NCI-H526 treated with DMSO at 0.1 percent for 48 hours (cell line): ENCODE data around the gene TEX26.
"Not testable (repeated sequence)": the region's sequence is repeated elsewhere in the genome, so short reads cannot be mapped to it uniquely, and the experiment has no call there.

Experiments used
- DNase-seq: peaks from one replicate; lab custom pipeline; 2025; lab: John Stamatoyannopoulos, UW

The TEX26 gene

DNA sequence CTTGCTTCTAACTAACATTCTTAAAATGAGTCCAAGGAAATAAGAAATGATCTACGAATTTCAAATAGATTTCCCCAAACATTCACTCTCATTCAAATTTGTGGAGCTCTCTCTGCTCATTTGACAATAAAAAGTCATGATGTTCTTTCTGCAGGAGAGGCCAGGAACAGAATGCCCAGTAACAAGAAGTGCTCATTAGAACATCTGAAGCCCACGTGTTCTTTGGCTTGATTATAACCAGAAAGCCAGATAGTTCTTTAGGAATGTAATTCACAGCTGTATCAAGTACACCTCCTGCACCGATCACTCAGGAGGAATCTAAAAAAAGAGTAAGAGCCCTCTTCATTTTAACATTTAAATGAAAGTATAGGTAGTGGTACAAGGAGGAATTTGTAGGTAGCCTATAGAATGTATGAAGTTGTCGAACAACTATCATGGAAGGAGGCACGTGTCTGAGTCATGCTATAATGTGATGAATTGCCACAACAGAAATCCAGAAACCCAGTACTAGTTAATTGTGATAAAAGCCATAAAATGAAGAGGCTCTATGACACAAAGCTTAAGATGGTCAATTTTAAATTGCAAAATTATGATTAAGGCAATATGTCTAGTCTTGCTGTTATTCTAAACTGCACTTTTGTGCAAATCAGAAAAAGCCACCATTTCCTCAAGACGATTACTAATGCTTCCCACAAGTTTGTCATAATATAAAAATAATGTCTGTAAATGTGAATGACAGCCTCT lies 13.6 kb upstream of the TEX26 start:
- no peak for DNase-seq

DNA sequence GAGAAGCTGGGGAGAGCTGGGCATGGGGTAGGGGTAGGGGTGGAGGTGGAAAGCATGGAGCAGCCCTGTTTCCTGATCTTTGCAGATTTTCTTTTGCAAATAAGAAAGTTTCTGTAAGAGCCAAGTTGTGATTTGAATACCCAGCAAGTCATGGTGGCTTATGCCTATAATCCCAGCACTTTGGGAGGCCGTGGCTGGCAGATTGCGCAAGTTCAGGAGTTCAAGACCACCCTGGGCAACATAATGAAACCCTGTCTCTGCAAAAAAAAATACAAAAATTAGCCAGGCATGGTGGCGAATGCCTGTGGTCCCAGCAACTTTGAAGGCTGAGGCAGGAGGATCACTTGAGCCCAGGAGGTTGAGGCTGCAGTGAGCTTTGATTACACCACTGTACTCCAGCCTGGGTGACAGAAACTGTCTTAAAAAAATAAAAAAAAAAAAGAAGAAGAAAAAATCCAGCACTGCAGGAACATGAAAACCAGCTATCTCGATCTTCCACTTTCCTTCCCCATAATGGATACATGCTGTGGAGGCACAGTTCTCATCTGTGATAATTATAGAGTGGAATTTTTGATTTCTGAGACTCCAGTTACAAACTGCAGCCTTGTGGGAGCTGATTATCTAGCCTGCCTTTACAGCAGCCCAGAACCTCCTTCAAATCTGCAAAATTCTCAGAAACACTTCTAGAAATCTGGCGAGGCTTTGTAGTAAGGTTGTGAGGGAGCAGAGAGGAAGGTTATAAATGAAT lies 12.1 kb upstream of the TEX26 start:
- no peak for DNase-seq

DNA sequence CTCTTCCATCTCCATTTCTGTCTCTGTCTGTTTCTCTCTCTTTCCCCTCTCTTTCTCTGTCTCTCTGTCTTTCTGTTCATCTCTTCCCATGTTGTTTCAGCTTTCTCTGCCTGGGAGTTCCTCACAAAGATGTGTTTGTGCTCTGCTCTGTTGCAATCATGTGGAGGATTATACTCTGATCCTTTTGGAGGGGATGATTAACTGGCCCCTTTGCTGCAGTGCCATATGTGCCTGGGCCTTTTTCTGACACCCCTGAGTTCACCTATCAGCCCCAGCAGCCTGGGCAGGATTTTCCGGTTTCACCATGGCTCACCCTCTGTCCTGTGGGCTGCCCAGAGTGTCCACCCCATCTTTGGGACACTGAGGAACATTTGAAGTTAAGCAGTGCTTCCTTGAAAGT lies 9.0 kb upstream of the TEX26 start:
- DNase-seq = no peak

DNA sequence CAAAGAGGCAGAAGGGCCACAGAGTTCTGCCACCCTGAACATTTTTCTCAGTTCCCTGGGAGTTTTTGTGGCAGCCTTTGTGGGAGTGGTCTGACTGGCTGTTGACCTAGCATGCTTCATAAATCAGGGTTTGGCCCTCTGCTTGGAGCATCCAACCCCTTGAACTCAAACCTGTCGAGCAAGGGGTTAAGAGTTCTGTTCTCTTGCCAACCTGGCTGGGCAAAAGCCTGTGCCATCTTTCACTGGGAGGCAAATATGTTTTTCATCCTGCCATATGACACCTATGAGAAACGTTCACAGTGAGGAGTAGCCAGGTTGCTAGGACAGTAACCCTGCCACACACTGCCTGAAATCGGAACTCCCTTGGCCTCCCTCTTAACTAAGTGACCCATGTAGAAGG lies 7.7 kb upstream of the TEX26 start:
- DNase-seq = no peak

DNA sequence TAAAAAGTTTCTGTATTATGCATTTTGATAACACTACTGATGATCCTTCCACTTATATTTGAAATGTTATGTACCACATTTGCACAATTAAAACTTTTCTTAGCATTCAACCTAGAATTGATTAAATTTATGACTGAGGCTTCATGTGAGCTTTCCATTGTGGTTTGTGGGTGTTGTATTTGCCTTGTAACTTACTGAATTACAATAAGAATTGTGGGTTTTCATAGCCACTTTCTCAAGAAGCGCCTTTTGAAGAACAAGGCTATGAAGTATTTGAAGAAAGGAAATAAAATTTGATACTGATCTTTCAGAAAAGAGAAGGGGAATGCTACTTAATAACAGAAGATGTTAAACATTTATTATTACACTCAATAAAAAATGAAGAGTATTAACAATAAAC lies 7.0 kb upstream of the TEX26 start:
- DNase-seq = no peak

DNA sequence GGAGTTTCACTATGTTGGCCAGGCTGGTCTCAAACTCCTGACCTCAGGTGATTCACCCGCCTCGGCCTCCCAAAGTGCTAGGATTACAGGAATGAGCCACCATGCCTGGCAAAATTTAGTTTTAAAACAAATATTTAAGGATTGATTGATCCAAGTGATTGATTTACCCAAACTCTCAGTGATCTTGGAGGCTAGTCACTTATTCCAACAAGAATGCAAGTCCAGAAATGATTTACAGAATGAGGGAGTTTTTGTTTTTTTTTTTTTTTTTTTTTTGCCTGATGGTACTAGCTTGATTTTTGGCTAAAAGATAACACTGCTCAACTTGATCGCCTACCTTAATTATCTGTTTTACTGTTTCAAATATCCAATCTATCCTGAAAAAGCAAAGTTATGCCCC lies 5.7 kb upstream of the TEX26 start:
- DNase-seq = no peak

DNA sequence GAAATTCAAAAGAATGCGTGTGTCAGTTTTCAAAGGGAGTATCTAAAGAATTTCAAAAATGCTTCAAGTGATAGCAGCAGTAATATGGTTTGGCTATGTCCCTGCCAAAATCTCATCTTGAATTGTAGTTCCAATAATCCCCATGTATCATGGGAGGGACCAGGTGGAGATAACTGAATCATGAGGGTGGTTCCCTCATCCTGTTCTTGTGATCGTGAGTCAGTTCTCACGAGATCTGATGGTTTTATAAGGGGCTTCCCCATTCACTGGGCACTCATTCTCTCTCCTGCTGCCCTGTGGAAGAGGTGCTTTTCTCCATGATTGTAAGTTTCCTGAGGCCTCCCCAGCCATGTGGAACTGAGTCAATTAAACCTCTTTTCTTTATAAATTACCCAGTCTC lies 5.3 kb upstream of the TEX26 start:
- not testable (repeated sequence) for DNase-seq

DNA sequence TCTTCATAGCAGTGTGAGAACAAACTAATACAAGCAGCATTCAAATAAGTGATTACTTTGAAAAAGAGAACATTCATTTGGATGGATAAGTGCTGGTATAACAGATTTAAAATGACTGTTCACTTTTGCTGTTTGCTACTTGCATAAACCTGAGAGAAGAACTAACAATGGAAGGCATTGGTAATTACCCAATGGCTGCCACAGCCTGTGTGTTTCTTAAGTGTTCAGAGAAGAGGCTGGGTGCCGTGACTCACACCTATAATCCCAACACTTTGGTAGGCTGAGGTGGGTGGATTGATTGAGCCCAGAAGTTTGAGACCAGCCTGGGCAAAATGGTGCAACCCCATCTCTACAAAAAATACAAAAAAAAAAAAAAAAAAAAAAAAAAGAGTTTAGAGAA lies 4.9 kb upstream of the TEX26 start:
- no peak for DNase-seq

DNA sequence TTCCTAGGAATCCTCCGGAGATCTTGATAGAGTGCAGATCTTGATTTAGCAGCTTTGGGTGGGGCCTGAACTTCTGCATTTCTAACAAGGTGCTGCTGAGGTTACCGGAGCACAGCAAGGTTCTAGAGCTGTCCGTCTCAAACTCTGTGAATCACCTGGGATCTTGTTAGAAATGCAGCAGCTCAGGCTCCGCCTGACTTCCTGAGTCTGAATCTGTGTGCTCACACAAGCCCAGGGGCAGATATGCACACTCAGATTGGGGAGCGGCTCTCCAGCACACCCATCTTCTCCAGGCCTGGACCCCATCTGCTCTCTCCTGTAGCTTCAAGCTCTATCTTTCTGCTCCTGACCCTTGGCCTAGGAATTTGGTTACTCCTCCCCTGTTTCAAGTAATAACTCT lies 3.5 kb upstream of the TEX26 start:
- no peak for DNase-seq

DNA sequence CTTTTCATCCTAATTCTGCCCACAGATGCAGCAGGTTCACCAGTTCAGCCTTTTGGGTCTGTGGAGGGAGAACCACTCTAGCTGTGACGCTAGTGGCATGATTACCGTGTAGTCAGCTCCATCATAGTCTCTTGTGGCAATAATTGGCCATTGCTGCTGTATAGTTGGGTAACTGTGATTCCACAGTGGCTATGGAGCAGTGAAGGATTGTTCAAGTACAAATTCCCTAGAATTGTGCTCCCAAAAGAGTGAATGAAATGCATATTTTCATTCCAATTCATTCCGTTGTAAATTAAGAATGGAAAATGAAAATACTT lies 856 bp downstream of the TEX26 start:
- DNase-seq = no peak

DNA sequence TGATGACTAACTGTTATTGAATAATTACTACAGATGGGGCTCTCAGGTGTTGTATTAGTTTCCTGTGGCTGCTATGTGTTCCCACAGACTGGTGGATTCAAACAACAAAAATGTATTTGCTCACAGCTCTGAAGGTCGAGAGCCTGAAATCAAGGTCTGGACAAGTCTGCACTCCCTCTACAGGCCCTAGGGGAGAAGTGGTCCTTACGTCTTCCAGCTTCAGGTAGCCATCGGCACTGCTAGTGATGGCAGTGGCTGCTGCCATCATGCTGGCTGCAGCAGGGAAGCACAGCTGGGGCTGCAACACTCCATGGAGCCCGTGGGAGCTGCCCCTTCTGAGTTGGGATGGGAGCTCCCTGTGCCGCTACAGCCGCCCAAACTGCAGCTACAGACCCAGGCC lies 1.9 kb downstream of the TEX26 start:
- DNase-seq = no peak

DNA sequence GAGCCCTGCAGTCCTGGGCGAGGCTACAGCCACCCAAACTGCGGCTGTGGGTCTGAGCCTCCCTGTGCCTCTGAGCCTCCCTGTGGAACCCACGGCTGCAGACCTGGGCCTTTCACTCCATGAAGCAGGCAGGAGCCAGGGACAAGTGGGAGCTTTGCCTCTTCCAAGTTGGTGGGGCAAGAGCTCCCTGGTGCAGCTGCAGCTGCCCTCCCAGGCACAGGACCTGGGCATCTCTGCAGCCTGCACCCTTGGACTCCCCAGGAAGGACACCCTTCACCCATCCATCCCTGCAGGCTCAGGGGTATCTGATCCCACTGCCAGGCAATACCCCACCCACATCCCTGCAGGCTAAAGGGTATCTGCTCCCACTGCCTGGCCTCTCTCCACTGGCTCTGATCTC lies 2.3 kb downstream of the TEX26 start:
- no peak for DNase-seq

DNA sequence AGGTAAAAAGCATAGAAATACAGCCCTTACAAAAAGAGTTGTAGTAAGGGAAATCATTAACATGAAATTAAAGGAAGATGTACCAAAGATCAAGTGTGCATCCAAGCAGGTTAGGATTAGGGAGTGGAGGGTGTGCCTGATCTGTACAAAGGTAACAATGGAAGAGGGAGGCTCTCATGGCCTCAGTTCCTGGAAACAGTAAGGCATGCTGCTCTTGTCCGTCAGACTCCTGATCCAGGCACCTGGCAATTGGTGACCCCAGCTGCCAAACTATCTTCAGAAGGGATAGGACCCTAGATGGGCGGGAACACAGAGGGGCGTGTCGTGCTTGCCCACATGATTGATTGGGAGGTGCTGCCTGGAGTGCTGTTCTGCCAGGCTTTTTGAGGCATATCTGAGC lies 4.5 kb downstream of the TEX26 start:
- DNase-seq = no peak

DNA sequence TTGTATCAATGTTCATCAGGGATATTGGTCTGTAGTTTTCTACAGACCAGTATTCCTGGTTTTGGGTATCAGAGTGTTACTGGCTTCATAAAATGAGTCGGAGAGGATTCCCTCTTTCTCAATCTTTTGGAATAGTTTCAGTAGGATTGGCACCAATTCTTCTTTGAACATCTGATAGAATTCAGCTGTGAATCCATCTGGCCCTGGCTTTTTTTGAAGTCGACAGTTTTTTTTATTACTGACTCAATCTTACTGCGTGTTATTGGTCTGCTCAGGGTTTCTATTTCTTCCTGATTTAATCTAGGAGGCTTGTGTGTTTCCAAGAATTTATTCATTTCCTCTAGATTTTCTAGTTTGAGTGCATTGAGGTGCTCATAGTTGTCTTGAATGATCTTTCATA lies 11.4 kb downstream of the TEX26 start:
- no peak for DNase-seq

DNA sequence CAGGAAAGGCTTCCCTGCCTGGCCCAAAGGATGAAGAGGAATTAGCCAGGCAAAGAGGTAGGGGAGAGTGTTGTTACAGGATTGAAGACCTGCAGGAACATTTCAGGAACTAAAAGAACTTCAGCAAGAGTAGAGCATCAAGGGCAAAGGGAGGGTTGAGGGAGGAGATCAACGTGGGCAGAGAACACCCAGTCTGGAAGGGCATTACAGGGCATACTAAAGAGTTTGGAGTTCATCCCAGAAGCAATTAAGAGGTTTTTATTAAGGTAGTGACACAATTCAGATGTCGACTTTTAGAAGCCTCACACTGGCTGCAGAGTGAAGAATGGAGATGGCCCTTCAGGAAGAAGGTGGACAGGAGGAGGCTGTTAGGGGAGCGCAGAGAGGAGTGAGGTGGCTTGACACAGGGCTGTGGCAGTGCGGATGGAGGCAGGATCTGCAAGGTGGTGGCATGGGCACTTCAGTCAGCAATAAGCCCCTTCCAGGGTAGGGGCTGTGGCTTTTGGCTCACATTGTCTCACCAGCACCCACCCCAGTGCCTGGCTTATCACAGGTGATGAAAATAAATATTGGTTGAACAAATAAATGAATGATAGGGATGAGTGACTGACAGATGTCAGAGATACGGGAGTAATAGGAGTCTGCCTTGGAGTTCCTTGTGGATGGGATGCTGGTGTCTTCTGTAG lies 24.9 kb downstream of the TEX26 start:
- no peak for DNase-seq

DNA sequence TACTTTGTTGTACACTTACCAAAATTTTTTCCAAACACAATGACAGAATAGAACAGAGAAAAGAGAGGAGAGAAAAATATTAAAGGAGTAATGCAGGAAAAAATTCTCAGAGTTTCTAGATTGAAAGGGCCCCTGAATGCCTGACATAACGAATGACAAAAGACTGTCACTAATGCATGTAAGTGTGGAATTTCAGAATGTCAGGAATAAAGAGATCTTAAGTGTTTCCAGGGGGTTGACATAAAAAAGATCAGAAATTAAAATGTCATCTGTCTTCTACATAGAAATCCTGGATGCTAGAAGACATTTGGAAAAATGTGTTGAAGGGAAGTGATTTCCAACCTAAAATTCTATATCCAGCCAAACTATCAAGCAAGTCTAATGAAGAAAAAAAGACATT lies 27.2 kb downstream of the TEX26 start:
- DNase-seq = no peak

DNA sequence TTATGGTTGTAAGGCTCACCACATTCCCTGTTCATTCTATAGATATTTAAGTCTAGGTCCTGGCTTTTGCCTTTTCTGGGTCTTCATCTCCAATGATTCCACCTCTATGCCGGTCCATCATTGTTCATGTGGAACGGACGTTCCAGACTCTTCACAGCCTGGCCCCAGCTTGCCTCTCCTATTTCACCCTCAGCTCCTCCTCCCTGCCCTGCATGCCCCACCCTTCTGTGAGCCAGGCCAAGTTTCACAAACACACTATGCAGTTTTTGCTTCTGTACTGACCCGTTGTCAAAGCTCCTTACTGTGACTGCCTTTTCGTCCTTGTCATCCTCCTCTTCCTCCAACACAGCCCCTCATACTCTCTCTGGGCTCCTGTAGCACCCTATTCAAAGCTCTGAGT lies 31.3 kb downstream of the TEX26 start:
- no peak for DNase-seq

DNA sequence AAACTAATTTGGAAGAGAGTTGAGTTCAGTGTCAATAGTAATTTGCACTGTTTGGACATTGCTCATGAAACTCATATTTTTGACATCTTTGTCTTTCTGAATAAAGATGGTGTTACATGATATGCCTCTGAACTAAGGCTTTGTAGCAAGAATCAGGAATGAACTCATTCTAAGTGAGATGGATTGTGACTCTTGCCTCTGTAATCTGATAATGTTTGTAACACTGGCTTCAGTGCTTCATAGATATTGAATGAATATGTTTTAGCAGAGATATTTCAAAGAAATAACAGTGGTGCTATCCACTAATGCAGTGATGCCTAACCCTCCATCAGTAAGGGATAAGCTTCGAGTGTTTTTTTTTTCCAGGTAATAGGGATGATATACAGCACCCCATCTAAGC lies 32.9 kb downstream of the TEX26 start:
- DNase-seq = no peak

DNA sequence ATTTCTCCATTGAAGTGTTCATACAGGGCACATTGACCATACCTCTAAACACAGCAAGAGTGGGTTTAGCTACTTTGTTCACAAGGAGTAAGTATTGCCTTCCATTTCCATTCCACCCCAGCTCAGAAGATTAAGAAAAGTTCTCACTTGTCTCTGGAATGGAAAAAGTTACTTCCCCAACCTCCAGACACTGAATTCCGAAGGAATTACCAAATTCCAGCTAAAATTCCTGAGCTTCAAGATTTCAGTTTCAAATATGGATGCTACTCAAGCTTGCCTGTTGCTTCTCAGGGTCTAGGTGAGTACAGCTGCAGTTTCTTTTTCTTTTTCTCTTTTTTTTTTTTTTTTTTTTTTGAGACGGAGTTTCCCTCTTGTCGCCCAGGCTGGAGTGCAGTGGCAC lies 33.6 kb downstream of the TEX26 start:
- DNase-seq = no peak

DNA sequence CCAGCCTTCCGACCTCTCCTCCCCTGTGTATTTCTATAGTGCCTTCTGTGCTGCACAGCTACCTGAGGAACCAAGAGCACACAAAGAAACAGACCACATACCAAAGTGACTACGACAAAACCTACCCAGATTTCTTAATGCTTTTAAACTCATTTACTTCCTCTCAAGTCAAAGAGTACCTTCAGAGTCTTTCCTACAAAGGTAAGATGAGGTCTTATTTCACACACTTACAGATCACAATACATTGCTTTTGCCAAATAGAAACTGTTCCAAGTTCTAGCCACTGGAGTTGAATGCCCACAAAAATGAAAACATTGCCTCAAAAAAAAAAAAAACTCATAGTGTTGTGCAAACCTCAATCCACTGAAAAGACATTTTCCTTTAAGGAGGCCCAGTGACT lies 36.4 kb downstream of the TEX26 start:
- DNase-seq = no peak

DNA sequence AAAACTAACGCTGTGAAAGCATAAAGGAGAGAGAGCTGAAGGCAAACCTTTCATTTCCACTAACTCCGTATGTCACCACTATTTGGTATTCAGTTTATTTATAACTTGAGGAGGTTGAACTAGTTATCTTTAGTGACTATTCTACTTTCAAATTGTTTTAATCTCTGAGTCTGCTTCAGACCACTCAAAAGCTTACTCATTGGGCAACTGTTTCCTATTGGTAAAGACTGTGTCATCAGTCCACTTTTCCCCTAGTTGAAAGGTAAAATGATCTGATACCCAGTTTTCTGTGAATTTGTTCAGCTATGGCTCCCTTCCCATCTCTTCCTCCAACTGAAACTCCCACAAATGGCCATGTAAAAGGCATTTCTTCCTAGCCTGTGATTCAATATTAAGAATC lies 39.1 kb downstream of the TEX26 start:
- no peak for DNase-seq

DNA sequence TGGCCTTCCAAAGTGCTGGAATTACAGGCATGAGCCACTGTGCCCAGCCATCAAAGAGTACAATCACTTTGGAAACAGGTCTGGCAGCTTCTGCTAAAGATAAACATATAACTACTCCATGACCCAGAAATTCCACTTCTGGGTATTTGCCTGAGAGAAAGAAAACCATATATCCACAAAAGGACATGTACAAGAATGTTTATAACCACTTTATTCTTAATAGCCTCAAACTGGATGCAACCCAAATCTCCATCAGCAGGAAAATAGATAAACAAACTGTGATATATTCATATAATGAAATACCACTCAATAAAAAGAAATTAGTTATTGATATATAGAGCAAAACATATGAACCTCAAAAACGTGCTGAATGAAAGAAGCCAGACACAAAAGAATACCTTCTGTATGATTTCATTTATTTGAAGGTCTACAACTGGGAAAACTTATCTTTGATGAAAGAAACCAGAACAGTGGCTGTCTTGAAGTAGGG lies 40.5 kb downstream of the TEX26 start:
- no peak for DNase-seq

DNA sequence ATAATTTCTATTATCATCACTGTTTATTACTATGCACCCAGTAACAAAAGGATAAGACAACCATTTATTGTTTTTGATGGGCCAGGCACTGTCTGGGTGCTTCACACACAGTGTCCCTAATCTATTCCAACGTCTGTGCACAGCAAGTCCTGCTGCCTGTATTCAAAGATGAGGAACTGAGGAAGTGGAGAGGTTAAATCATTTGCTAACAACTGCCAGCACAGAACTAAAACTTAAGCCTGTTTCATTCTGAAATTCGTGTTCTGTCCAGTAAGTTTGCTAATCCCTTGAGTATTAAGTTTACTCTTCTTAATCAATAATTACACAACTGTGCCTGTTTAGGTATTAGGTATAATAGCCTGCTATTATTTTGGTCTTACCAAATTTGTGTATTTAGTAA lies 41.9 kb downstream of the TEX26 start:
- no peak for DNase-seq
